IMR-90 (cell line): ENCODE results near the gene UBALD1. TPM values are rescaled to one million over a fixed set of nuclear protein-coding genes. Genes with fewer than 3 reads are reported as not detected.

Experiments
- ATAC-seq: fragments of 200-7000 bp; cut with Tn5 transposase; 2 replicates; pipeline ENCODE4 v1.9.1; 2020; ENCODE audit warnings: low read depth, mild to moderate bottlenecking, moderate library complexity
- BruUV-seq: library from RNA; stranded (reverse); fragments of 400-500 nt; replicated peaks from 2 replicates; lab custom pipeline; 2021; lab: Mats Ljungman, UMichigan
- CTCF ChIA-PET: fragments of 300-600 bp; formaldehyde crosslinking; extraction: SDS; loops from one replicate; lab custom pipeline; 2021; ENCODE audit warnings: antibody characterized with exemption; lab: Yijun Ruan, JAX
- POLR2A ChIA-PET: fragments of 300-600 bp; sonication (Branson Sonifier 250); formaldehyde crosslinking; loops from one replicate; lab custom pipeline; 2022; ENCODE audit warnings: antibody characterized with exemption; ENCODE audit not compliant: unreplicated experiment; lab: Charles Lee
- DNase-seq: peaks from one replicate; pipeline ENCODE4 v3.0.0; 2013
- H2AFZ ChIP-seq: replicated peaks from 2 replicates; pipeline ENCODE3; 2013; ENCODE audit warnings: low read length, mild to moderate bottlenecking; ENCODE audit not compliant: poor library complexity
- H2AK5ac ChIP-seq: 2 replicates; pipeline ENCODE4 v1.6.1; 2013; ENCODE audit warnings: low read depth, low read length, inconsistent platforms
- H2AK9ac ChIP-seq: replicated peaks from 2 replicates; pipeline ENCODE3; 2013; ENCODE audit warnings: mild to moderate bottlenecking, low read depth, low read length, moderate library complexity; ENCODE audit not compliant: poor library complexity
- H2BK120ac ChIP-seq: 2 replicates; pipeline ENCODE4 v1.6.1; 2013; ENCODE audit warnings: low read depth, low read length, inconsistent platforms
- H2BK15ac ChIP-seq: 3 replicates; pipeline ENCODE4 v1.6.1; 2013; ENCODE audit warnings: low read depth, low read length, inconsistent platforms
- H2BK20ac ChIP-seq: 2 replicates; pipeline ENCODE4 v1.6.1; 2013; ENCODE audit warnings: low read depth, mild to moderate bottlenecking, inconsistent platforms, low read length, moderate library complexity
- H2BK5ac ChIP-seq: 2 replicates; pipeline ENCODE4 v1.6.1; 2013; ENCODE audit warnings: mild to moderate bottlenecking, low read depth, low read length, inconsistent platforms; ENCODE audit not compliant: poor library complexity, severe bottlenecking
- H3K14ac ChIP-seq: replicated peaks from 2 replicates; pipeline ENCODE4 v1.6.1; 2013; ENCODE audit warnings: low read depth, low read length, inconsistent platforms
- H3K18ac ChIP-seq: 2 replicates; pipeline ENCODE4 v1.6.1; 2013; ENCODE audit warnings: low read depth, low read length, control low read depth
- H3K23ac ChIP-seq: 2 replicates; pipeline ENCODE4 v1.6.1; 2013; ENCODE audit warnings: low read depth, low read length, inconsistent platforms
- H3K27ac ChIP-seq: 2 replicates; pipeline ENCODE4 v1.5.1; 2013; ENCODE audit warnings: mild to moderate bottlenecking, control low read depth, low read length; ENCODE audit not compliant: insufficient read depth
- H3K27me3 ChIP-seq: 2 replicates; pipeline ENCODE4 v1.6.1; 2013; ENCODE audit warnings: low read length; ENCODE audit not compliant: control insufficient read depth, insufficient read depth
- H3K36me3 ChIP-seq: 2 replicates; pipeline ENCODE4 v1.6.1; 2013; ENCODE audit warnings: low read length, mixed read lengths; ENCODE audit not compliant: control insufficient read depth, insufficient read depth
- H3K4ac ChIP-seq: 2 replicates; pipeline ENCODE4 v1.6.1; 2013; ENCODE audit warnings: low read depth, low read length, inconsistent platforms
- H3K4me1 ChIP-seq: 2 replicates; pipeline ENCODE4 v1.6.1; 2013; ENCODE audit warnings: low read length, mixed read lengths; ENCODE audit not compliant: control insufficient read depth, insufficient read depth
- H3K4me2 ChIP-seq: 2 replicates; pipeline ENCODE4 v1.6.1; 2013; ENCODE audit warnings: low read depth, mild to moderate bottlenecking, control low read depth, low read length, moderate library complexity
- H3K4me3 ChIP-seq: 2 replicates; pipeline ENCODE4 v1.5.1; 2013; ENCODE audit warnings: low read depth, mild to moderate bottlenecking, control low read depth, low read length, moderate library complexity; ENCODE audit not compliant: insufficient read depth
- H3K56ac ChIP-seq: 2 replicates; pipeline ENCODE4 v1.6.1; 2013; ENCODE audit warnings: low read length, inconsistent platforms; ENCODE audit not compliant: insufficient read depth; ENCODE audit errors: extremely low read depth
- H3K79me1 ChIP-seq, 2 experiments: 2 replicates each; pipeline ENCODE4 v1.6.1; 2013; ENCODE audit warnings: low read length in 2 of 2, inconsistent platforms in 1 of 2, low read depth in 1 of 2
- H3K9ac ChIP-seq: 2 replicates; pipeline ENCODE4 v1.6.1; 2013; ENCODE audit warnings: low read depth, low read length, control low read depth
- H3K9me1 ChIP-seq: 2 replicates; pipeline ENCODE4 v1.6.1; 2013; ENCODE audit warnings: low read length, inconsistent platforms; ENCODE audit not compliant: insufficient read depth
- H3K9me3 ChIP-seq: 2 replicates; pipeline ENCODE4 v1.6.1; 2013; ENCODE audit warnings: low read length; ENCODE audit not compliant: control insufficient read depth, insufficient read depth
- H4K20me1 ChIP-seq: 2 replicates; pipeline ENCODE4 v1.6.1; 2013; ENCODE audit warnings: low read length, inconsistent platforms; ENCODE audit not compliant: insufficient read depth
- H4K5ac ChIP-seq: 2 replicates; pipeline ENCODE4 v1.6.1; 2013; ENCODE audit warnings: mild to moderate bottlenecking, low read depth, low read length, control low read depth
- H4K8ac ChIP-seq, 2 experiments: 2 replicates each; pipeline ENCODE4 v1.6.1; 2013; ENCODE audit warnings: low read depth in 2 of 2, low read length in 2 of 2, control low read depth in 1 of 2, inconsistent platforms in 1 of 2
- H4K91ac ChIP-seq: 2 replicates; pipeline ENCODE4 v1.6.1; 2013; ENCODE audit warnings: low read depth, low read length, inconsistent platforms; ENCODE audit not compliant: insufficient read depth
- BHLHE40 ChIP-seq: fragments of 150-350 bp; IDR thresholded peaks from 2 replicates; pipeline ENCODE4 v1.6.1; 2016; ENCODE audit warnings: mild to moderate bottlenecking, low read depth, low read length
- CEBPB ChIP-seq: IDR thresholded peaks from 2 replicates; pipeline ENCODE4 v1.6.1; 2012; ENCODE audit warnings: low read depth, low read length, improper control_type of control experiment
- CHD1 ChIP-seq: IDR thresholded peaks from 2 replicates; pipeline ENCODE4 v1.6.1; 2012; ENCODE audit warnings: low read depth, low read length, improper control_type of control experiment
- NFE2L2 ChIP-seq: fragments of 150-350 bp; IDR thresholded peaks from 2 replicates; pipeline ENCODE4 v1.6.1; 2016; ENCODE audit warnings: low read depth, mild to moderate bottlenecking, low read length
- RAD21 ChIP-seq: IDR thresholded peaks from 2 replicates; pipeline ENCODE4 v1.6.1; 2012; ENCODE audit warnings: low read length, improper control_type of control experiment
- RFX5 ChIP-seq: IDR thresholded peaks from 2 replicates; pipeline ENCODE4 v1.8.0; 2012; ENCODE audit warnings: low read depth, mild to moderate bottlenecking, low read length, moderate library complexity
- WGBS, 2 experiments: methylation state at CpG; one replicate each; pipeline versions ENCODE4 v1.1.5 to v1.1.7; 2013; ENCODE audit warnings: missing lambda C conversion rate in 2 of 2; ENCODE audit not compliant: insufficient read length in 1 of 2; ENCODE audit errors: extremely low coverage in 2 of 2; 5-methylcytosine and 5-hydroxymethylcytosine counted together
- dilution Hi-C: fragments of 300-500 bp; cut with HindIII; formaldehyde crosslinking; loops from one replicate; pipeline ENCODE4 v1.14.3; 2018; ENCODE audit warnings: low sequenced_read_pairs; ENCODE audit not compliant: unreplicated experiment
- in situ Hi-C: fragments of 300-500 bp; cut with MboI; formaldehyde crosslinking; loops from 3 replicates; pipeline ENCODE4 v1.14.3; 2019; ENCODE audit warnings: low sequenced_read_pairs, inconsistent platforms, mixed read lengths
- intact Hi-C: fragments of 100-400 bp; cut with micrococcal nuclease; formaldehyde crosslinking; loops from 2 replicates; pipeline ENCODE4 v1.10.0; 2022
- polyA plus RNA-seq, 3 experiments: library from polyadenylated mRNA; depleted of rRNA; stranded (reverse); fragments of >200 nt; gene quantifications; 2 replicates each; pipeline ENCODE4 v1.2.3, GENCODE V29; 2012; ENCODE audit warnings: low replicate concordance in 1 of 3
- total RNA-seq: library from RNA; depleted of rRNA; stranded (reverse); fragments of >200 nt; gene quantifications from 2 replicates; pipeline ENCODE4 v1.2.3, GENCODE V29; 2012

Gene UBALD1
- total and polyA plus RNA-seq, 2 of the 4 experiments (the other 2 are of a cell fraction), result 1.3 to 14.5 TPM

- H3K4me3 ChIP-seq, result no peak overlapping the region
- peaks cover 53% of the 10 kb centered on the region for H4K20me1 ChIP-seq
- no peaks in the 10 kb centered on the region for H3K9me3 ChIP-seq
- H2BK20ac ChIP-seq, result no peak overlapping the region
- no peak overlapping the region for H3K14ac ChIP-seq
- no peak overlapping the region for H3K18ac ChIP-seq
- no peak overlapping the region for H3K23ac ChIP-seq
- no TSS peak for BruUV-seq
- H3K56ac ChIP-seq, result no peak overlapping the region
- dilution Hi-C loops (no loop called here), intact Hi-C loops (no loop called here), in situ Hi-C loops (no loop called here)
- H3K79me1 ChIP-seq, result peaks cover 15 to 49% of the 10 kb centered on the region in 2 experiments
- H3K4me2 ChIP-seq, result no peak overlapping the region
- no peak overlapping the region for H4K8ac ChIP-seq
- no peaks in the 10 kb centered on the region for H3K4me1 ChIP-seq
- H3K27ac ChIP-seq, result no peak overlapping the region
- H3K27me3 ChIP-seq, result no peaks in the 10 kb centered on the region
- no peak for ATAC-seq
- no peak overlapping the region for H2AFZ ChIP-seq
- no peaks in the 10 kb centered on the region for H3K9me1 ChIP-seq
- 96% methylated on average over 16 of the region's 25 CpGs; no CpG with 5 or more reads in 1 of the 2 experiments for WGBS, 2 experiments
- H3K9ac ChIP-seq, result no peak overlapping the region
- H2BK120ac ChIP-seq, result no peak overlapping the region
- no peak for TF ChIP-seq CHD1
- TF ChIP-seq RAD21, result no peak
- TF ChIP-seq RFX5, result no peak
- TF ChIP-seq NFE2L2, result no peak
- no peak for TF ChIP-seq BHLHE40
- no peak for TF ChIP-seq CEBPB
- no peak overlapping the region for H2AK5ac ChIP-seq
- no peak for DNase-seq
- no peak overlapping the region for H2BK5ac ChIP-seq
- H3K36me3 ChIP-seq, result peaks cover 41% of the 10 kb centered on the region
- H4K91ac ChIP-seq, result no peak overlapping the region
- H4K5ac ChIP-seq, result no peak overlapping the region
- H2BK15ac ChIP-seq, result no peak overlapping the region
- no peak overlapping the region for H2AK9ac ChIP-seq
- POLR2A ChIA-PET, result no interaction called here
- CTCF ChIA-PET, result interaction anchor here (0.6 kb wide), 1 partner anchor 12 kb away, joined by 3 read pairs; no protein-coding TSS in a partner anchor
- no peak overlapping the region for H3K4ac ChIP-seq
Measured at GRCh38 chr16:4649744-4650442, 35.2 kb upstream of the UBALD1 start.
